Adipocyte (in vitro differentiated cells): Measurements from ENCODE around the gene ZBTB16.

ENCODE experiments used
- DNase-seq: peaks from one replicate; pipeline ENCODE4 v3.0.0-alpha.2; 2015; ENCODE audit warnings: low read depth
- H3K27me3 ChIP-seq: replicated peaks from 2 replicates; pipeline ENCODE4 v1.7.0; 2013; ENCODE audit warnings: mild to moderate bottlenecking, low read length, moderate library complexity; ENCODE audit not compliant: control insufficient read depth, insufficient read depth
- H3K36me3 ChIP-seq: 2 replicates; pipeline ENCODE4 v1.7.0; 2013; ENCODE audit warnings: low read length, mild to moderate bottlenecking, moderate library complexity; ENCODE audit not compliant: control insufficient read depth, insufficient read depth, severe bottlenecking
- H3K4me1 ChIP-seq: 2 replicates; pipeline ENCODE4 v1.7.0; 2013; ENCODE audit warnings: mild to moderate bottlenecking, low read length, moderate library complexity; ENCODE audit not compliant: control insufficient read depth, insufficient read depth
- H3K4me3 ChIP-seq: 2 replicates; pipeline ENCODE4 v1.7.0; 2013; ENCODE audit warnings: mild to moderate bottlenecking, low read length, moderate library complexity
- H3K9ac ChIP-seq: 2 replicates; pipeline ENCODE4 v1.7.0; 2013; ENCODE audit warnings: mild to moderate bottlenecking, low read length, moderate library complexity
- H3K9me3 ChIP-seq: 2 replicates; pipeline ENCODE4 v1.7.0; 2013; ENCODE audit warnings: mild to moderate bottlenecking, low read length, moderate library complexity; ENCODE audit not compliant: control insufficient read depth

The ZBTB16 gene

DNA sequence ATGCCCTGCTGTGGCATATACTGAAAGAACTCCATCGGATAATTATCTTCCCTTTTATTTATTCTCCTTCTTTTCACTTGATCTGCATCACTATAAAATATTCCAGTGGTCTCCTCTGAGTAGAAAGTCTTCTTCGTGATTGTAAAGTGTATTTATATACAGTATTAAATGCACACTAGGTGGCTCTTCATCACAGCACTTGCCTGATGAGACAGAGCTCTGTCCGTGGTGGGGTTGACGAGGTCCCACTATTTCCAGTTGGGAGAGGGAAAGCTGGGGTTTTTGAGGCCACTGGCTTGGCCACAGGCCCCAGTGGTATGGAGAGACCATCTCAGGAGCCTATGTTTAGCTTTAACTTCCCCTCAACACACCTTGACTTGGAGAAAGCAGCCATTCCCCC lies 31.6 kb upstream of the ZBTB16 start:
- peak; percentile 43 for DNase-seq
- no peaks in the 10 kb centered on the region for H3K36me3 ChIP-seq
- peaks cover 5% of the 10 kb centered on the region for H3K4me1 ChIP-seq
- no peak overlapping the region for H3K4me3 ChIP-seq
- no peaks in the 10 kb centered on the region for H3K9me3 ChIP-seq
- H3K27me3 ChIP-seq: peaks cover 69% of the 10 kb centered on the region
- no peak overlapping the region for H3K9ac ChIP-seq

DNA sequence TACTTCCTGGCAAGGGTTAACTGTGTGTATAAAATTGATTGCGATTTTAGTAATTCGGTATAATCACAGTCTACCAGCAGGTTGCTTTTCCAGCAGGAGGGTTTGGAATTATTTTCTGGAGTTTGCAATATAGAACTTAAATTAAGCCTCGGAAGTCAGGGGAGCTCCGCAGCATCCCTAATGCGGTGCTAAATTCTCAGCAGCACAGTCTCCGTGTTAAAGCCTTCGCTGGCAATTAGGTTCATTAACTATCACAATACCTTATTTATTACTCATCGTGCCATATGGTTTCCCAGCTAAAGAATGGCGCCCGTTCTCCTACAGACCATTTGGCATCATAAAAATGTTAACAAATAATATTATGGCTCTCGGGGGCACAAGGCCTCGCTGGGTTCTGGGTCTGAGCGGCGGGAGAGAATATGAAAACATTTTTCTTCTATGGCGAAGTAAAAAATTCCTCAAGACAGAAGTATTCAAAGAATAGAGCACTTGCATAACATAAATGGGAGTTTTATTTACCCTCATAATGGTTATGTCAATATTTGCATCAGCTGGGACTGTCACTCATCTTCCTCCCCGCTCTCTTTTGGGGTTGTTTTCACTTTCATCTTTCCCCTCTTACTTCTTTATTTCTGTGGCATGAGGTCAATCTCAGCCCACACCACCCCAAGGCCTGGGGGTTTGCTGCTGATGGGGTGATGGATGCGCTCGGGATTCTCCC lies 28.1 kb upstream of the ZBTB16 start:
- Histone ChIP-seq H3K4me1 (peaks cover 2% of the 10 kb centered on the region), H3K36me3 (no peaks in the 10 kb centered on the region), H3K4me3 (no peak overlapping the region), H3K27me3 (peaks cover 49% of the 10 kb centered on the region), H3K9me3 (no peaks in the 10 kb centered on the region), H3K9ac (no peak overlapping the region)
- no peak for DNase-seq

DNA sequence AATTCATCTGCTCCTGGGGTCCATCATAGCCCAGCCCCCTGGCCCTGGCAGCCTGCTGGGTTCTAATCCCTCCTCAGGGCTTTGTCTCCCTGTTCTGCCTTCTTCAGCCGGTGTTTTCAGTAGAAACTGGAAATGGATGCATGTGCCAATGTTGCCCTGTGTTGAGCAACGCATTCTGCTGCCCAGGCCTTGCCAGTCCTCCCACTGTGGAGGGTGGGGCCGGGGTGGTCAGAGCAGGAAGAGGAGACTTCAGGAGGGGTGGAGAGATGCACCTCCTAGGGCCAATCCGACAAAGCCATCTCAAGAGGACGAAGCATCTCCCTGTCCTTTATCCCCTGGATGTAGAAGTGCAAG lies 27.6 kb upstream of the ZBTB16 start:
- H3K27me3 ChIP-seq: peaks cover 44% of the 10 kb centered on the region

DNA sequence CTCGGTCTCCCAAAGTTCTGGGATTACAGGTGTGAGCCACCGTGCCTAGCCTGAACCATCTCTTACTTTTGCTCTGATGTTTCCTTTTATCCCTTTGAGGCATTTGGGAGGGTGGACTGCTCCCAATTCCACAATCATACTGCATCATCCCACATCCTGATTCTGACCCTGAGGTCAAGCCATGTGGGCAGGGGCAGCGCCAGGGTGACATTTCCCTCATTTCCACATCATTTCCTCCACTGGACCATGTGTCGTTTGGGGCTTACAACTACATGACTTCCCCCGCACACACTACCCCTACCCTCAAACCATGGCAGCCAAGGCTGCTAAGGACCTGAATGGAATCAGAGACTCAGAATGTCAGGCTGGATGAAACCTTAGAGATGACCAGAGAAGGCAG lies 26.4 kb upstream of the ZBTB16 start:
- H3K4me1 ChIP-seq: peaks cover 9% of the 10 kb centered on the region
- H3K4me3 ChIP-seq: no peak overlapping the region
- no peaks in the 10 kb centered on the region for H3K9me3 ChIP-seq
- H3K27me3 ChIP-seq: peaks cover 33% of the 10 kb centered on the region
- no peaks in the 10 kb centered on the region for H3K36me3 ChIP-seq
- no peak overlapping the region for H3K9ac ChIP-seq
- DNase-seq: no peak

More for the DNA sequence above, 27.6 kb upstream of the ZBTB16 start:
- no peak overlapping the region for H3K4me3 ChIP-seq
- no peaks in the 10 kb centered on the region for H3K9me3 ChIP-seq
- no peak for DNase-seq
- H3K4me1 ChIP-seq: peaks cover 7% of the 10 kb centered on the region
- H3K36me3 ChIP-seq: no peaks in the 10 kb centered on the region
- no peak overlapping the region for H3K9ac ChIP-seq

DNA sequence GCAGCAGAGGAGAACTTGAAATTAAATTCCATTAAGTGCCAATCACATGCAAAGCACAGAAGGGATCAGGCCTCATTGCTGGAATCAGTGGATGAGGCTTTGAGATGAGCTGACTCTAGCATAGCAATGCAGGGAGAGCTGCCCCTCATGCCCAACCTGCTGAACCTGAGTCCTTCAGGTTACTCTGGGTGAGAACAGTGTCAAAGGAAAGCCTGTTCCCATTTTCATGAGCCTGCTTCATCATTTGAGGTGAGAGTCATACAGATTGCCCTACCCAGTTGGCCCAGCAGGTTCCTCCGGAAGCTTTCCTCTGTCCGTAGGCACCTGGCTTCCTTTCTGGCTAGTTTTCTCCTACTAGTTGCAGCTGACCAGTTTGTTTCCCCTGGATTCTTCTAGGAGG lies 25.9 kb upstream of the ZBTB16 start:
- Histone ChIP-seq H3K9me3 (no peaks in the 10 kb centered on the region), H3K9ac (no peak overlapping the region), H3K4me3 (no peak overlapping the region), H3K36me3 (no peaks in the 10 kb centered on the region), H3K27me3 (peaks cover 28% of the 10 kb centered on the region), H3K4me1 (peaks cover 9% of the 10 kb centered on the region)
- no peak for DNase-seq

DNA sequence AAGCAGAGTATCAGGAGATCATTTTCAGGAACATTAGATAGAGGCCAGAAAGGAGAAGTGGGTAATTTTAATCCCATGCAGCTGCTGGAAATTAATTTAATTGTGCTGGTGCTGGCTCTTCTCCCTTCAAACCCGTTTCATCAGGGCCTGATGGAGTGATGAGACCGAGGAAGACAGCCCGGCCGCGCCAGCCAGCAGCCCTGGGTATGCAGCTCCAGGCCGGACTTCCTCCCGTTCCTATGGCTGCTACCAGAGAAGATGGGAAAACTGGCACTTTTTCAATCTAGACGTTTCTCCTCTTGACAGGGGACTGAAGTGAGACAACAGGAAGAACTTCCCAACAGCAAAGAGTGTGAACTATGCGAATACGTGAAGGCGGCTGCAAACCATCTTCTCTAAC lies 24.6 kb upstream of the ZBTB16 start:
- Histone ChIP-seq H3K9me3 (no peaks in the 10 kb centered on the region), H3K4me1 (peaks cover 18% of the 10 kb centered on the region), H3K36me3 (no peaks in the 10 kb centered on the region), H3K4me3 (no peak overlapping the region), H3K9ac (no peak overlapping the region), H3K27me3 (peaks cover 14% of the 10 kb centered on the region)
- no peak for DNase-seq

DNA sequence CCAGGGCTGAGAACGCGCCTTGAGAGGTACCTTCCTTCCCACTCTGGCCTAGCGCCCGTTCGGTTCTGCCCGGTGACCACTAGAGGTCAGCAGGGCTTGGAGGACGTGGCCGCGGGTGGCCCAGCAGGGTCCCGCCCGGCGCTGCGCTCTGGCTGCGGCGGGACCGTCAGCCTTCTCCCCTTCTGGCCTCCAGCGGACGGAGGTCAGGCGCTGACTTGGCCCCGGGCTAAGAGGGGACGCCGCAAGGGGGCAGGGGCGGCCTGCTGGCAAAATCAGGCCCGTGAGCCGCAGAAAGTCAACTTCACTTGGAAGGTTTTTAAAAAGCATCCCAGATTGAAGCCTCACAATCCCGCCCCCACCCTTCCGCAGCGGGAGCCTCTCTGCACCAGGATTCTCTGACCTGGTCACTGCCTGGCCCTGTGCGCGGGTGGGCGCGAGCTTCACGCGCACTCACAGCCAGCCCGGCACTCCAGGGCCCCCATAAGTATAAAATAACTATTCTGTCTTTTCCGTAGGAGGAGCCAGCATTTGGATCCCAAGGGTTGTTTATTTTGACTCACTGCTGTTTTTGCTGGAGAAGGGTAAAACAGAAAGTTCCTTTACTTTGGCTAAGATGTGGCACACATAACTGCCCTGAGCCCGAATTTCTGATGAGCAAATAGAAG lies 23.2 kb upstream of the ZBTB16 start:
- peak; percentile 84 for DNase-seq
- no peaks in the 10 kb centered on the region for H3K36me3 ChIP-seq
- peak overlapping the region; percentile 67 for H3K4me3 ChIP-seq
- peaks cover 30% of the 10 kb centered on the region for H3K4me1 ChIP-seq
- peaks cover 1% of the 10 kb centered on the region for H3K27me3 ChIP-seq
- H3K9ac ChIP-seq: peak overlapping the region; percentile 77
- no peaks in the 10 kb centered on the region for H3K9me3 ChIP-seq

DNA sequence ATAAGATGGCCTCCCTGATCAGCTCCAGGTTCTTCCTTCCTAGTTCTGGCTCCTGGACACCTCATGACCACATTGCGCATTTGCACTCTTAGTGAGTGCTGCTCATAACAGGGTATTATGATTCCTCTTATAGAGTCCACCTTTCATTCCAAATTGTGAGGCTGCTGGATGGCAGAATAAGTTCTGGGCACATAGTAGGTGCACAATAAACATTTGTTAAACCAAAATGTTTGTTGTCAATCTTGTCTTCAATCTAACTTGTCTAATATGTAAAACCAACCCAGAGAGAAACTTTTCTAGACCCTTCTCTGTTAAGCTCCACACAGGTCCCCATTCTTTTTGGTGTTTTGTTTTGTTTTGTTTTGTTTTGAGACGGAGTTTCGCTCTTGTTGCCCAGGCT lies 22.6 kb upstream of the ZBTB16 start:
- H3K9ac ChIP-seq: peak overlapping the region; percentile 77
- peaks cover 30% of the 10 kb centered on the region for H3K4me1 ChIP-seq
- DNase-seq: no peak
- no peaks in the 10 kb centered on the region for H3K9me3 ChIP-seq
- H3K4me3 ChIP-seq: peak overlapping the region; percentile 67
- no peaks in the 10 kb centered on the region for H3K36me3 ChIP-seq
- H3K27me3 ChIP-seq: no peaks in the 10 kb centered on the region

DNA sequence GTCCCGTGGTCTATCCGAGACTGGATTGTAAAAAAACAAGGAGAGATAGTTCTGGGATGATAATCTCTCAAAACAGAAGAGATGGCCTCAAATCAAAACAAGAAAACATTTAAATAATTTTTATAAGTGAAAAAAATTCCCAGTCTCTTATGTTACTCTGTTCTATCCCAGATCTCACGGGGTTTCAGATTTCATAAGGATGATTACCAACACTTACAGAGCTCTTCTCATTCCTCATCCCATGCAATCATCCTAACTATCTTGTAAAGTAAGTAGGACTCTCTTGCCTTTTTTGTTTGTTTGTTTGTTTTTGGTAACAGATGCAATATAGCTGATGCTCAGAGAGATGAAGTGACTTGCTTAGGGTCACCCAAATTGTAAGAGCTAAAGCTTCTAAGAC lies 20.0 kb upstream of the ZBTB16 start:
- H3K9ac ChIP-seq: peak overlapping the region; percentile 7
- no peak for DNase-seq
- peaks cover 30% of the 10 kb centered on the region for H3K4me1 ChIP-seq
- no peaks in the 10 kb centered on the region for H3K9me3 ChIP-seq
- no peaks in the 10 kb centered on the region for H3K36me3 ChIP-seq
- peaks cover 4% of the 10 kb centered on the region for H3K27me3 ChIP-seq
- no peak overlapping the region for H3K4me3 ChIP-seq

DNA sequence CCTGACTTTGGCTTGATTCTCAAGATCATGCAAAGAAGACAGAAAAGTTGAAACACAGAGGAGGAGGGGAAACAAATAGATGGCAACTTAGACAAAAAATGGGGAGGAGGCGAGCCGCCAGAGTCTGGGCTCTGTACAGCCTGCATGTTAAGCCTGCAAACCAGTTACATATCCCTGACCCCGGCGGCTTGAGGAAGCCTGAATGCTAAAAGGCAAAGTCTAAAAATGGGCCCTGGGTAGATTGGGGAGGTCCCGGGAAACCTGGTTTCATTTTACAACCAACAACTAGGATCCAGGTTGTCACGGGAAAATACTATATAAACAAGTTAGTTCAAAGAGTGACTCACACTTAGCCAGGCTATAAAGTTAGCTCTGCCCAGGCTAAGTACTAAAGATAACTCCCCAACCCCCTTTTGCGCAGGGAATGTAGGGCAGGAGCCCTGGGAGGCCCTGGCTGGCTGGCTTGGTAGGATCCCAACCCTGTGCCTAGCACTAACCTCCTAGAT lies 18.8 kb upstream of the ZBTB16 start:
- Histone ChIP-seq H3K27me3 (peaks cover 12% of the 10 kb centered on the region), H3K9me3 (no peaks in the 10 kb centered on the region), H3K4me1 (peaks cover 30% of the 10 kb centered on the region), H3K36me3 (no peaks in the 10 kb centered on the region), H3K9ac (no peak overlapping the region), H3K4me3 (no peak overlapping the region)
- peak; percentile 51 for DNase-seq

DNA sequence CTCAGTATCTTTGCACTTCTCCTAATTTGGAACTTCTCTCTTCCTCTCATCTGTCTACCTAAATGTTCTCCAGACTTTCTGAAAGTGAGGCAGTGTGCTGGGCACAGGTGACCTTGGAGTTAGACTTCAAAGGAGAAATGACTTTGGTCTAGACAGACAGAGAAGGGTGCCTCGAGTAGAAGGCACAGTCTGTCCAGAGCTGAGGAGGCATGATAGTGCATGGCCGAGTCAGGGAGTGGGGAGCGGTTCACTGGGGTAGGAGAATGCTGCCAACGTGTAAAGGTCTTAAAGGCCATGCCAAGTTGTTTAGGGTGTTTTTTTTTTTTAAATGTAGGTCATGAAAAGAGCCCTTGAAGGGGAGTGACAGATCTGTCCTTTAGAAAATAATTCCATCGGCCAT lies 17.3 kb upstream of the ZBTB16 start:
- Histone ChIP-seq H3K36me3 (no peaks in the 10 kb centered on the region), H3K4me1 (peaks cover 21% of the 10 kb centered on the region), H3K9ac (no peak overlapping the region), H3K4me3 (no peak overlapping the region), H3K27me3 (peaks cover 23% of the 10 kb centered on the region), H3K9me3 (no peaks in the 10 kb centered on the region)
- DNase-seq: no peak
